LNCaP clone FGC (cell line): ENCODE data around the gene HSPA4.
"Not testable (repeated sequence)": the region's sequence is repeated elsewhere in the genome, so short reads cannot be mapped to it uniquely, and the experiment has no call there.

ENCODE experiments used
- DNase-seq: peaks from one replicate; pipeline ENCODE4 v3.0.0-alpha.2; 2011; ENCODE audit warnings: low read depth
- H3K4me3 ChIP-seq: 2 replicates; pipeline ENCODE4 v1.5.1; 2011; ENCODE audit warnings: mild to moderate bottlenecking, low read depth, low read length, control low read depth
- CTCF ChIP-seq: IDR thresholded peaks from 2 replicates; pipeline ENCODE4 v1.5.1; 2012; ENCODE audit warnings: mild to moderate bottlenecking; ENCODE audit not compliant: control insufficient read depth, insufficient read depth; ENCODE audit errors: extremely low read depth

The HSPA4 gene

GRCh38 chr5:133132717-133133116 lies 80.9 kb downstream of the HSPA4 start:
- no peak overlapping the region for H3K4me3 ChIP-seq
- TF ChIP-seq CTCF: no peak
- no peak for DNase-seq

GRCh38 chr5:133133241-133133640 lies 81.4 kb downstream of the HSPA4 start:
- DNase-seq: not testable (repeated sequence)

GRCh38 chr5:133136890-133137289 lies 85.1 kb downstream of the HSPA4 start:
- H3K4me3 ChIP-seq, DNase-seq: not testable (repeated sequence)

More at GRCh38 chr5:133133241-133133640, 81.4 kb downstream of the HSPA4 start:
- not testable (repeated sequence) for H3K4me3 ChIP-seq

- no peak for TF ChIP-seq CTCF
- DNase-seq: no peak
- H3K4me3 ChIP-seq: no peak overlapping the region
These were observed 88.5 kb downstream of the HSPA4 start for GRCh38 chr5:133140311-133140710.

- H3K4me3 ChIP-seq: no peak overlapping the region
- TF ChIP-seq CTCF: no peak
- DNase-seq: no peak
These were observed 89.9 kb downstream of the HSPA4 start for GRCh38 chr5:133141746-133142145.

- no peak for DNase-seq
- no peak overlapping the region for H3K4me3 ChIP-seq
- TF ChIP-seq CTCF: no peak
These were observed 91.0 kb downstream of the HSPA4 start for GRCh38 chr5:133142782-133143181.

GRCh38 chr5:133144245-133144981 lies 92.6 kb downstream of the HSPA4 start:
- no peak for DNase-seq
- H3K4me3 ChIP-seq: no peak overlapping the region
- no peak for TF ChIP-seq CTCF

- no peak for TF ChIP-seq CTCF
- no peak for DNase-seq
- no peak overlapping the region for H3K4me3 ChIP-seq
These were observed 93.8 kb downstream of the HSPA4 start for GRCh38 chr5:133145436-133146170.
